Fibroblast of lung (primary cell): ENCODE data around the gene MYH10. TPM values are rescaled to one million over a fixed set of nuclear protein-coding genes. Genes with fewer than 3 reads are reported as not detected.

Source experiments
- DNase-seq, 2 donors: peaks; one replicate each; pipeline versions ENCODE4 v3.0.0 to v3.0.0-alpha.2; 2010; ENCODE audit warnings: low read depth in 2 of 2
- H2AFZ ChIP-seq: 2 replicates; pipeline ENCODE4 v1.5.1; 2012; ENCODE audit warnings: low read length, control low read depth, inconsistent platforms
- H3K27ac ChIP-seq: 2 replicates; pipeline ENCODE4 v1.5.1; 2011; ENCODE audit warnings: low read length, control low read depth; ENCODE audit not compliant: insufficient read depth
- H3K27me3 ChIP-seq: 2 replicates; pipeline ENCODE4 v1.5.1; 2011; ENCODE audit warnings: mild to moderate bottlenecking, low read length; ENCODE audit not compliant: control insufficient read depth, insufficient read depth
- H3K36me3 ChIP-seq: 2 replicates; pipeline ENCODE4 v1.5.1; 2011; ENCODE audit warnings: low read length; ENCODE audit not compliant: control insufficient read depth, insufficient read depth
- H3K4me1 ChIP-seq: 2 replicates; pipeline ENCODE4 v1.5.1; 2011; ENCODE audit warnings: low read length; ENCODE audit not compliant: control insufficient read depth, insufficient read depth; ENCODE audit errors: extremely low read depth
- H3K4me2 ChIP-seq: 2 replicates; pipeline ENCODE4 v1.5.1; 2011; ENCODE audit warnings: low read length, control low read depth; ENCODE audit not compliant: insufficient read depth; ENCODE audit errors: extremely low read depth
- H3K4me3 ChIP-seq, 4 experiments: fragments of 200-600 bp in 1 of 4; sonication (generic) in 1 of 4; replicated peaks in 1 of 4; 2 replicates each; pipeline ENCODE4 v1.5.1; 2011 to 2016; ENCODE audit warnings: low read length in 4 of 4, low read depth in 3 of 4, mild to moderate bottlenecking in 3 of 4, control low read depth in 2 of 4, inconsistent platforms in 1 of 4, mixed read lengths in 1 of 4; ENCODE audit not compliant: insufficient read depth in 1 of 4; ENCODE audit errors: control extremely low read depth in 1 of 4
- H3K79me2 ChIP-seq: 2 replicates; pipeline ENCODE4 v1.5.1; 2012; ENCODE audit warnings: mild to moderate bottlenecking, low read length, inconsistent platforms; ENCODE audit not compliant: control insufficient read depth, insufficient read depth
- H3K9ac ChIP-seq: 2 replicates; pipeline ENCODE4 v1.5.1; 2011; ENCODE audit warnings: mild to moderate bottlenecking, low read length, control low read depth; ENCODE audit not compliant: insufficient read depth
- H3K9me3 ChIP-seq: 2 replicates; pipeline ENCODE4 v1.5.1; 2012; ENCODE audit warnings: low read depth, low read length; ENCODE audit not compliant: control insufficient read depth, insufficient read depth
- H4K20me1 ChIP-seq: 2 replicates; pipeline ENCODE4 v1.5.1; 2011; ENCODE audit warnings: low read length; ENCODE audit not compliant: control insufficient read depth, insufficient read depth; ENCODE audit errors: extremely low read depth
- EZH2 ChIP-seq: IDR thresholded peaks from 2 replicates; pipeline ENCODE4 v1.5.1; 2012; ENCODE audit warnings: low read length, control low read depth, mild to moderate bottlenecking; ENCODE audit errors: missing control alignments
- polyA plus RNA-seq, 2 donors: library from polyadenylated mRNA; depleted of rRNA in 1 of 2; stranded (reverse) in 1 of 2; unstranded in 1 of 2; fragments of >200 nt; gene quantifications; 2 replicates each; pipeline ENCODE4 v1.2.1, GENCODE V29; 2011 to 2012; ENCODE audit warnings: missing spikeins in 1 of 2
- total RNA-seq: library from RNA; depleted of rRNA; stranded (reverse); fragments of >200 nt; gene quantifications from 2 replicates; pipeline ENCODE4 v1.2.1, GENCODE V29; 2014
- TF ChIP-seq, protein P1 (sequence below), 2 donors: IDR thresholded peaks in 1 of 2; conservative IDR thresholded peaks in 1 of 2; 1 replicate in 1 of 2; 2 replicates in 1 of 2; pipeline ENCODE4 v1.5.1; 2011 to 2012; ENCODE audit warnings: low read length in 2 of 2, control low read depth in 1 of 2, inconsistent platforms in 1 of 2, low read depth in 1 of 2, mild to moderate bottlenecking in 1 of 2

The MYH10 gene
- total and polyA plus RNA-seq, 2 donors (not counting 1 experiment from before 2014, with no cell fraction given) = 54.6 to 104 TPM

DNA sequence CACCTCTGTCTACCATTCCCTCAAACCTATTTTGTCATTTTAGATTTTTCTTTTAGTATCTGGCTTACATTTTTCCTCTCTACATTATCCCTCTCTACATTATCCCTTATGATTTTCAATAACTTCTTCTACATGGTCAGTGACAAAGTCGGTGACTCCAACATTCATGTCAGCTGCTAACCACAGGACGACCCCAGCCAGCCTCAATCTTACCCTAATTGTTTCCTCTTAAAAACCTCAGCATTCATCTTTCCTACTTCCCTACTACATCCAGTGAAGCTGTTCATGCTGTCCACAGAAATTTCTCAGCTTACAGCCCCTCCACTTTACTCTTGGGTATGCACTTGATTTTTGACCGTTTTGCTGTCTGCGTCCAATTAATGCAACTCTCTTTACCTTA, 8.3 kb downstream of the MYH10 start:
- Histone ChIP-seq H3K4me2 (no peak overlapping the region), H3K36me3 (no peaks in the 10 kb centered on the region)
- DNase-seq = peak in 1 of 2 donors; percentile 53

DNA sequence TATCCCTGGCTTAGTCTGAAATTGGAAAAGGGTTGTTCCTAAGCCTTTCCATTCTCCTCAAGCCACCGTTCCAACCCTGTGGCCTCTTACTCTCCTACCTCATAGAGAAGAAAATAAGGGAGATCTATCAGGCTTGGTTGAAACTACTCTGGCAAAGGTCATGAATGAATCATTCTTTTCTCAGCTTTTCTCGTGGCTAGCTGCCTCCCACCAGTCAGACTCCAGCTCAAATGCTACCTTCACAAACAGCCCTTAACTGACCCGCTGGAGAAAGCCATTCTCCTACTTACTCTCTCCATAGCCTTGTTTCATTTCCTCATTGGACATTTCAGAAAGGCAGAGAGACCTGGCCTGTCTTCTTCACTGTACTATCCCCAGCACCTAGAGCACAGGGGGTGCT, 8.9 kb downstream of the MYH10 start:
- Histone ChIP-seq H3K27me3 (no peaks in the 10 kb centered on the region), H3K4me1 (peaks cover 3% of the 10 kb centered on the region), H3K79me2 (peaks cover 5% of the 10 kb centered on the region), H2AFZ (no peak overlapping the region), H3K27ac (no peak overlapping the region), H3K36me3 (no peaks in the 10 kb centered on the region), H3K4me2 (no peak overlapping the region), H3K9ac (no peak overlapping the region), H3K9me3 (no peaks in the 10 kb centered on the region), H3K4me3 (no peak overlapping the region), H4K20me1 (no peaks in the 10 kb centered on the region)
- peak; percentile 45 to 72 for DNase-seq
- TF ChIP-seq, protein P1, sequence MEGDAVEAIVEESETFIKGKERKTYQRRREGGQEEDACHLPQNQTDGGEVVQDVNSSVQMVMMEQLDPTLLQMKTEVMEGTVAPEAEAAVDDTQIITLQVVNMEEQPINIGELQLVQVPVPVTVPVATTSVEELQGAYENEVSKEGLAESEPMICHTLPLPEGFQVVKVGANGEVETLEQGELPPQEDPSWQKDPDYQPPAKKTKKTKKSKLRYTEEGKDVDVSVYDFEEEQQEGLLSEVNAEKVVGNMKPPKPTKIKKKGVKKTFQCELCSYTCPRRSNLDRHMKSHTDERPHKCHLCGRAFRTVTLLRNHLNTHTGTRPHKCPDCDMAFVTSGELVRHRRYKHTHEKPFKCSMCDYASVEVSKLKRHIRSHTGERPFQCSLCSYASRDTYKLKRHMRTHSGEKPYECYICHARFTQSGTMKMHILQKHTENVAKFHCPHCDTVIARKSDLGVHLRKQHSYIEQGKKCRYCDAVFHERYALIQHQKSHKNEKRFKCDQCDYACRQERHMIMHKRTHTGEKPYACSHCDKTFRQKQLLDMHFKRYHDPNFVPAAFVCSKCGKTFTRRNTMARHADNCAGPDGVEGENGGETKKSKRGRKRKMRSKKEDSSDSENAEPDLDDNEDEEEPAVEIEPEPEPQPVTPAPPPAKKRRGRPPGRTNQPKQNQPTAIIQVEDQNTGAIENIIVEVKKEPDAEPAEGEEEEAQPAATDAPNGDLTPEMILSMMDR (conservative IDR thresholded peaks at IDR 0.05 in 1 of 2, IDR thresholded peaks at IDR 0.05 in 1 of 2; ENCODE audit: low read depth in 1 of 2, low read length in 2 of 2) = no peak
- no peak for TF ChIP-seq EZH2

More for the DNA sequence above, 8.3 kb downstream of the MYH10 start:
- Histone ChIP-seq H3K4me3 (no peak overlapping the region), H3K27ac (no peak overlapping the region), H3K9ac (no peak overlapping the region), H3K4me1 (peaks cover 3% of the 10 kb centered on the region), H3K9me3 (no peaks in the 10 kb centered on the region), H3K27me3 (no peaks in the 10 kb centered on the region), H2AFZ (no peak overlapping the region), H4K20me1 (no peaks in the 10 kb centered on the region), H3K79me2 (peaks cover 6% of the 10 kb centered on the region)
- no peak for TF ChIP-seq EZH2
- TF ChIP-seq, protein P1 (conservative IDR thresholded peaks at IDR 0.05 in 1 of 2, IDR thresholded peaks at IDR 0.05 in 1 of 2; ENCODE audit: low read depth in 1 of 2, low read length in 2 of 2) = no peak

DNA sequence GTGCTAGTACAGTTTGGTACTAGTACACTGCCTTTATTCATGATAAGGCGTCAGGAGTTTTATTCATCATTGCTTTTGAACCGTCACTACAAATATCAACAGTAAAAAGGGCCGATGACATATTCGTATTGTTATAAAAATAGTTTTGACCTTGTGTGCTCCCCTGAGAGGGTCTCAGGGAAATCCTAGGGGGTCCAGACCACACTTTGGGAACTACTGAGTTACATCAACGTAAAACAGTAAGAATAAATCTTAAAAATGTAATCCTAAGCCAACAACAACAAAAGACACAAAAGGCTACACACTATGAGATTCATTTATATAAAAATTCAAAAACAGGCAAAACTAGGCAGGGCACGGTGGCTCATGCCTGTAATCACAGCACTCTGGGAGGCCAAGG, 11.2 kb downstream of the MYH10 start:
- TF ChIP-seq EZH2 = no peak
- TF ChIP-seq, protein P1 (conservative IDR thresholded peaks at IDR 0.05 in 1 of 2, IDR thresholded peaks at IDR 0.05 in 1 of 2; ENCODE audit: low read depth in 1 of 2, low read length in 2 of 2) = no peak
- H3K9ac ChIP-seq = no peak overlapping the region
- H3K36me3 ChIP-seq = no peaks in the 10 kb centered on the region
- no peak overlapping the region for H3K4me3 ChIP-seq
- peaks cover 3% of the 10 kb centered on the region for H3K4me1 ChIP-seq
- H4K20me1 ChIP-seq = no peaks in the 10 kb centered on the region
- no peaks in the 10 kb centered on the region for H3K9me3 ChIP-seq
- peaks cover 5% of the 10 kb centered on the region for H3K79me2 ChIP-seq
- no peak overlapping the region for H3K4me2 ChIP-seq
- H3K27me3 ChIP-seq = no peaks in the 10 kb centered on the region
- no peak for DNase-seq
- H2AFZ ChIP-seq = no peak overlapping the region
- H3K27ac ChIP-seq = no peak overlapping the region
